HK-2 (cell line): Measurements from ENCODE around the gene DUSP3.

Experiments used
- DNase-seq: peaks from one replicate; pipeline ENCODE4 v3.0.0-alpha.2; 2018; ENCODE audit not compliant: unreplicated experiment

Gene DUSP3

GRCh38 chr17:43733956-43734355, 44.8 kb downstream of the DUSP3 start:
- no peak for DNase-seq

- peak; percentile 47 for DNase-seq
Measured at GRCh38 chr17:43732958-43733357, 45.8 kb downstream of the DUSP3 start.

- DNase-seq, result no peak
Measured at GRCh38 chr17:43728081-43728480, 50.7 kb downstream of the DUSP3 start.

GRCh38 chr17:43723697-43724359, 54.9 kb downstream of the DUSP3 start:
- DNase-seq, result peak; percentile 76

- DNase-seq, result peak; percentile 28
Measured at GRCh38 chr17:43722870-43723665, 55.7 kb downstream of the DUSP3 start.

- DNase-seq, result no peak
Measured at GRCh38 chr17:43722269-43722619, 56.5 kb downstream of the DUSP3 start.

- no peak for DNase-seq
Measured at GRCh38 chr17:43721537-43722268, 57.1 kb downstream of the DUSP3 start.

GRCh38 chr17:43720311-43721060, 58.3 kb downstream of the DUSP3 start:
- peak; percentile 19 for DNase-seq

GRCh38 chr17:43719578-43719977, 59.2 kb downstream of the DUSP3 start:
- no peak for DNase-seq

GRCh38 chr17:43718544-43718943, 60.2 kb downstream of the DUSP3 start:
- DNase-seq, result no peak

- DNase-seq, result no peak
Measured at GRCh38 chr17:43717913-43718312, 60.9 kb downstream of the DUSP3 start.
